K562 (cell line): ENCODE results near the gene IL3RA. TPM values are rescaled to one million over a fixed set of nuclear protein-coding genes. Genes with fewer than 3 reads are reported as not detected.

Experiments
- ATAC-seq: fragments of 200-7000 bp; cut with Tn5 transposase; 3 replicates; pipeline ENCODE4 v1.9.1; 2020; ENCODE audit warnings: moderate library complexity
- BruUV-seq: library from RNA; stranded (reverse); fragments of 400-500 nt; replicated peaks from 2 replicates; lab custom pipeline; 2021; lab: Mats Ljungman, UMichigan
- CTCF ChIA-PET: fragments of 300-600 bp; formaldehyde crosslinking; extraction: SDS; loops from one replicate; lab custom pipeline; 2021; ENCODE audit warnings: low intra/inter-chr PET ratio; lab: Yijun Ruan, JAX
- POLR2A ChIA-PET: fragments of 300-600, 350-650 bp; sonication (Branson Sonifier 250); formaldehyde crosslinking; extraction: SDS; loops from one replicate; lab custom pipeline; 2021; ENCODE audit warnings: antibody characterized with exemption, inconsistent platforms; lab: Yijun Ruan, JAX
- DNase-seq, 4 experiments: peaks; one replicate each; pipeline versions ENCODE4 v3.0.0 to v3.0.0-alpha.2; 2011 to 2018; ENCODE audit warnings: low spot score in 3 of 4, mixed read lengths in 3 of 4; ENCODE audit errors: extremely low read depth in 1 of 4
- FAIRE-seq: peaks from 2 replicates; lab custom pipeline; 2011; peaks lifted over from hg19 to GRCh38; lab: Jason Lieb, UNC
- H2AFZ ChIP-seq: 2 replicates; pipeline ENCODE4 v1.6.0; 2011; ENCODE audit warnings: low read depth, low read length, control low read depth, inconsistent platforms
- H3K27ac ChIP-seq: fragments of 200-600 bp; 3 replicates; pipeline ENCODE4 v1.8.0; 2011; ENCODE audit warnings: low read depth, mild to moderate bottlenecking, control low read depth, inconsistent platforms, low read length, moderate library complexity, mixed read lengths; ENCODE audit errors: extremely low read depth
- H3K27me3 ChIP-seq, 2 experiments: fragments of 300-600 bp in 1 of 2; 2 replicates in 1 of 2; 3 replicates in 1 of 2; pipeline versions ENCODE4 v1.6.0 to v1.8.0; 2011; ENCODE audit warnings: inconsistent platforms in 2 of 2, low read length in 2 of 2, mild to moderate bottlenecking in 1 of 2, mixed read lengths in 1 of 2, moderate library complexity in 1 of 2; ENCODE audit not compliant: control insufficient read depth in 2 of 2, insufficient read depth in 2 of 2
- H3K36me3 ChIP-seq: fragments of 300-600 bp; 3 replicates; pipeline ENCODE4 v1.8.0; 2011; ENCODE audit warnings: mild to moderate bottlenecking, low read length, inconsistent platforms; ENCODE audit not compliant: control insufficient read depth, insufficient read depth
- H3K4me1 ChIP-seq, 2 experiments: fragments of 200-600 bp in 1 of 2; replicated peaks in 1 of 2; 2 replicates in 1 of 2; 3 replicates in 1 of 2; pipeline versions ENCODE4 v1.5.1 to v1.8.0; 2011; ENCODE audit warnings: inconsistent platforms in 2 of 2, low read length in 2 of 2, mild to moderate bottlenecking in 1 of 2, mixed read lengths in 1 of 2, moderate library complexity in 1 of 2; ENCODE audit not compliant: control insufficient read depth in 2 of 2, insufficient read depth in 2 of 2
- H3K4me2 ChIP-seq: 2 replicates; pipeline ENCODE4 v1.6.1; 2011; ENCODE audit warnings: low read length, control low read depth, inconsistent platforms, mixed read lengths; ENCODE audit not compliant: insufficient read depth
- H3K4me3 ChIP-seq: fragments of 200-600 bp; sonication (generic), shearing (Covaris generic); 2 replicates; pipeline ENCODE4 v1.5.1; 2016; ENCODE audit warnings: control low read depth, inconsistent platforms
- H3K79me2 ChIP-seq: fragments of 200-600 bp; 3 replicates; pipeline ENCODE4 v1.8.0; 2011; ENCODE audit warnings: low read length, inconsistent platforms; ENCODE audit not compliant: control insufficient read depth, insufficient read depth
- H3K9ac ChIP-seq, 2 experiments: 2 replicates each; pipeline versions ENCODE4 v1.6.0 to v1.6.1; 2011; ENCODE audit warnings: low read depth in 2 of 2, low read length in 2 of 2, control low read depth in 1 of 2, inconsistent platforms in 1 of 2, mild to moderate bottlenecking in 1 of 2, mixed read lengths in 1 of 2; ENCODE audit not compliant: insufficient read depth in 1 of 2
- H3K9me1 ChIP-seq: one replicate; pipeline ENCODE4 v1.6.0; 2011; ENCODE audit warnings: inconsistent platforms, mild to moderate bottlenecking, low read length, moderate library complexity; ENCODE audit not compliant: control insufficient read depth, insufficient read depth
- H3K9me3 ChIP-seq: replicated peaks from 2 replicates; pipeline ENCODE4 v1.5.1; 2011; ENCODE audit warnings: low read depth, low read length, inconsistent platforms; ENCODE audit not compliant: control insufficient read depth, insufficient read depth
- H4K20me1 ChIP-seq: replicated peaks from 2 replicates; pipeline ENCODE4 v1.6.1; 2011; ENCODE audit warnings: low read length, inconsistent platforms, mixed read lengths; ENCODE audit not compliant: control insufficient read depth, insufficient read depth
- BRD9 ChIP-seq: fragments of 450-650 bp; IDR thresholded peaks from 2 replicates; pipeline ENCODE4 v1.6.1; 2018; ENCODE audit warnings: low read depth; ENCODE audit not compliant: partially characterized antibody
- C11orf30 ChIP-seq: fragments of 450-650 bp; IDR thresholded peaks from 2 replicates; pipeline ENCODE4 v1.6.1; 2016; ENCODE audit warnings: low read depth, mild to moderate bottlenecking
- MEIS2 ChIP-seq: fragments of 450-650 bp; IDR thresholded peaks from 2 replicates; pipeline ENCODE4 v1.6.1; 2014; ENCODE audit warnings: mild to moderate bottlenecking; ENCODE audit not compliant: partially characterized antibody
- PHF8 ChIP-seq: fragments of 200-600 bp; sonication (generic); IDR thresholded peaks from 2 replicates; pipeline ENCODE4 v1.6.1; 2012; ENCODE audit warnings: mixed run types, mild to moderate bottlenecking, inconsistent platforms, low read length, moderate library complexity, borderline replicate concordance
- RBM39 ChIP-seq: fragments of 200-400 bp; formaldehyde crosslinking; optimal IDR thresholded peaks from 2 replicates; pipeline ENCODE3; 2018; ENCODE audit warnings: low read depth, low read length
- RHOXF2B ChIP-seq: fragments of 250-450 bp; sonication (Bioruptor Pico); conservative IDR thresholded peaks from 2 replicates; pipeline ENCODE4 v1.5.1; 2021
- SMARCE1 ChIP-seq: fragments of 450-650 bp; IDR thresholded peaks from 2 replicates; pipeline ENCODE4 v1.7.1; 2016; ENCODE audit warnings: mild to moderate bottlenecking
- SP1 ChIP-seq: sonication (generic); formaldehyde crosslinking; IDR thresholded peaks from 2 replicates; pipeline ENCODE4 v1.8.1; 2022; ENCODE audit warnings: mild to moderate bottlenecking, missing genetic modification reagents
- WHSC1 ChIP-seq: IDR thresholded peaks from one replicate; pipeline ENCODE4 v1.6.1; 2012; ENCODE audit warnings: low read length, control low read depth, inconsistent platforms
- XRCC4 ChIP-seq: IDR thresholded peaks from one replicate; pipeline ENCODE4 v1.6.1; 2011; ENCODE audit not compliant: insufficient read depth, insufficient read length; ENCODE audit errors: extremely low read depth
- ZFP30 ChIP-seq: fragments of 250-450 bp; sonication (Bioruptor Pico); IDR thresholded peaks from 2 replicates; pipeline ENCODE4 v1.8.0; 2022; ENCODE audit warnings: moderate library complexity, mild to moderate bottlenecking, inconsistent platforms, borderline replicate concordance
- ZNF316 ChIP-seq: fragments of 450-650 bp; IDR thresholded peaks from 2 replicates; pipeline ENCODE4 v1.6.1; 2016
- ZNF75A ChIP-seq: fragments of 450-650 bp; formaldehyde crosslinking; IDR thresholded peaks from 2 replicates; pipeline ENCODE4 v1.4.0; 2020; ENCODE audit warnings: mild to moderate bottlenecking
- WGBS: fragments of 100-300 bp; shearing (Covaris generic); methylation state at CpG from one replicate; pipeline ENCODE4 v1.1.6; 2016; ENCODE audit warnings: low coverage, mixed read lengths; ENCODE audit not compliant: insufficient coverage; ENCODE audit errors: missing lambda C conversion rate; 5-methylcytosine and 5-hydroxymethylcytosine counted together
- in situ Hi-C: fragments of 300-500 bp; cut with MboI; formaldehyde crosslinking; loops from 4 replicates; pipeline ENCODE4 v1.15.0; 2018; ENCODE audit warnings: inconsistent platforms, mixed read lengths
- intact Hi-C: fragments of 100-400 bp; cut with micrococcal nuclease; formaldehyde crosslinking; loops from 2 replicates; pipeline ENCODE4 v1.14.2; 2022
- polyA plus RNA-seq, 8 experiments: library from polyadenylated mRNA; depleted of rRNA in 4 of 8; stranded (reverse) in 5 of 8; unstranded in 3 of 8; fragments of >200 nt; fragmentation: Nextera tagmentation in 2 of 8; fragmentation: Illumina TruSeq in 1 of 8; extraction: Ambion mirVana in 2 of 8; extraction: Trizol in 1 of 8; gene quantifications; 2 replicates each; pipeline versions ENCODE4 v1.2.1 to v1.2.3, GENCODE V29; 2011 to 2014; ENCODE audit warnings: inconsistent platforms in 1 of 8, missing spikeins in 1 of 8
- total RNA-seq, 7 experiments: library from RNA; depleted of rRNA in 6 of 7; stranded (reverse); fragments of >200 nt in 6 of 7; fragmentation: Illumina TruSeq in 2 of 7; extraction: Trizol in 2 of 7; gene quantifications; 2 replicates each; pipeline versions ENCODE4 v1.2.1 to v1.2.3, GENCODE V29; 2011 to 2021; ENCODE audit warnings: low replicate concordance in 1 of 7
- TF ChIP-seq, protein P1 (sequence below): sonication (generic); formaldehyde crosslinking; IDR thresholded peaks from 2 replicates; pipeline ENCODE4 v1.8.1; 2022; ENCODE audit warnings: missing genetic modification reagents
- TF ChIP-seq, protein P2 (sequence below): fragments of 450-650 bp; formaldehyde crosslinking; IDR thresholded peaks from 2 replicates; pipeline ENCODE4 v1.4.0; 2020; ENCODE audit warnings: mild to moderate bottlenecking, moderate library complexity
- TF ChIP-seq, protein P3 (sequence below): fragments of 450-650 bp; formaldehyde crosslinking; IDR thresholded peaks from 2 replicates; pipeline ENCODE4 v1.4.0; 2022; ENCODE audit warnings: mild to moderate bottlenecking, moderate library complexity

Gene IL3RA
- total and polyA plus RNA-seq, 9 of the 15 experiments (the other 6 are each of a cell fraction or from before 2014, with no cell fraction given), result not detected

DNA sequence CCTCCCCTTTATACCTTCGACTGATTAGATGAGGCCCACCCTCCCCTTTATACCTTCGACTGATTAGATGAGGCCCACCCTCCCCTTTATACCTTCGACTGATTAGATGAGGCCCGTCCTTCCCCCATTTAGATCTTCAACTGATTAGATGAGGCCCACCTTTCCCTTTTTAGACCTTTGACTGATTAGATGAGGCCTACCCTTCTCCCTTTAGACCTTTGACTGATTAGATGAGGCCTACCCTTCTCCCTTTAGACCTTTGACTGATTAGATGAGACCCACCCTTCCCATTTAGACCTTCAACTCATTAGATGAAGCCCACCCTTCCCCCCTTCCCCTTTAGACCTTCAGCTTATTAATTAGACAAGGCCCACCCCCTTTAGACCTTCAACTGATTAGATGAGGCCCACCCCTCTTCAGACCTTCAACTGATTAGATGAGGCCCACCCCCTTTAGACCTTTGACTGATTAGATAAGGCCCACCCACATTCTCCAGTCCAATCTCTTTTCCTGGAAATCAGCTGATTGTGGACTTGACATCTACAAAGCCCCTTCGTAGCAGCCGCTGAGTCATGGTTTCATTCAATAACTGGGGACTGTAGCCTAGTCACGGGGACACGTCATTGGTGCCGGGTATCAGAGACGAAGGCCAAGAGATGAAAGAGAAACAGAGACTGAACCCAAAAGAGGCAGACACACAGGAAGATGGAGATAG lies 28.8 kb upstream of the IL3RA start:
- Histone ChIP-seq H3K27me3 (peaks cover 4 to 17% of the 10 kb centered on the region in 2 experiments; a peak in 4 of 5 replicates), H3K9me1 (no peaks in the 10 kb centered on the region), H3K4me3 (no peak overlapping the region), H4K20me1 (no peaks in the 10 kb centered on the region), H2AFZ (no peak overlapping the region), H3K36me3 (no peaks in the 10 kb centered on the region), H3K27ac (no peak overlapping the region), H3K9ac (no peak overlapping the region), H3K79me2 (no peaks in the 10 kb centered on the region), H3K9me3 (no peaks in the 10 kb centered on the region), H3K4me2 (no peak overlapping the region), H3K4me1 (no peaks in the 10 kb centered on the region)
- DNase-seq (peak in 1 of 4 experiments; percentile 8), FAIRE-seq (no peak), ATAC-seq (no peak)
- BruUV-seq, result no TSS peak
- in situ Hi-C loops (loop anchor here (25.0 kb wide), 1 partner anchor 830 kb away; no protein-coding TSS in a partner anchor), intact Hi-C loops (no loop called here)
- ChIA-PET CTCF (no interaction called here), POLR2A (no interaction called here)
- 22% methylated on average over 3 of the region's 10 CpGs for WGBS
- TF ChIP-seq SP1 (CRISPR knock-in tag), result no peak
- no peak for TF ChIP-seq BRD9
- TF ChIP-seq XRCC4, result no peak
- TF ChIP-seq MEIS2, result no peak
- TF ChIP-seq ZFP30 (CRISPR knock-in tag), result no peak
- no peak for TF ChIP-seq ZNF75A (CRISPR knock-in tag)
- TF ChIP-seq, protein P1, sequence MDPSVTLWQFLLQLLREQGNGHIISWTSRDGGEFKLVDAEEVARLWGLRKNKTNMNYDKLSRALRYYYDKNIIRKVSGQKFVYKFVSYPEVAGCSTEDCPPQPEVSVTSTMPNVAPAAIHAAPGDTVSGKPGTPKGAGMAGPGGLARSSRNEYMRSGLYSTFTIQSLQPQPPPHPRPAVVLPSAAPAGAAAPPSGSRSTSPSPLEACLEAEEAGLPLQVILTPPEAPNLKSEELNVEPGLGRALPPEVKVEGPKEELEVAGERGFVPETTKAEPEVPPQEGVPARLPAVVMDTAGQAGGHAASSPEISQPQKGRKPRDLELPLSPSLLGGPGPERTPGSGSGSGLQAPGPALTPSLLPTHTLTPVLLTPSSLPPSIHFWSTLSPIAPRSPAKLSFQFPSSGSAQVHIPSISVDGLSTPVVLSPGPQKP, result no peak
- no peak for TF ChIP-seq SMARCE1
- TF ChIP-seq C11orf30, result peak; percentile 51; the same call in 1 of the 2 replicates
- TF ChIP-seq, protein P2, sequence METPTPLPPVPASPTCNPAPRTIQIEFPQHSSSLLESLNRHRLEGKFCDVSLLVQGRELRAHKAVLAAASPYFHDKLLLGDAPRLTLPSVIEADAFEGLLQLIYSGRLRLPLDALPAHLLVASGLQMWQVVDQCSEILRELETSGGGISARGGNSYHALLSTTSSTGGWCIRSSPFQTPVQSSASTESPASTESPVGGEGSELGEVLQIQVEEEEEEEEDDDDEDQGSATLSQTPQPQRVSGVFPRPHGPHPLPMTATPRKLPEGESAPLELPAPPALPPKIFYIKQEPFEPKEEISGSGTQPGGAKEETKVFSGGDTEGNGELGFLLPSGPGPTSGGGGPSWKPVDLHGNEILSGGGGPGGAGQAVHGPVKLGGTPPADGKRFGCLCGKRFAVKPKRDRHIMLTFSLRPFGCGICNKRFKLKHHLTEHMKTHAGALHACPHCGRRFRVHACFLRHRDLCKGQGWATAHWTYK (CRISPR knock-in tag), result no peak
- TF ChIP-seq RHOXF2B (CRISPR knock-in tag), result no peak
- no peak for TF ChIP-seq RBM39
- TF ChIP-seq ZNF316, result peak; percentile 43
- TF ChIP-seq PHF8, result no peak
- TF ChIP-seq WHSC1, result no peak
- TF ChIP-seq, protein P3, sequence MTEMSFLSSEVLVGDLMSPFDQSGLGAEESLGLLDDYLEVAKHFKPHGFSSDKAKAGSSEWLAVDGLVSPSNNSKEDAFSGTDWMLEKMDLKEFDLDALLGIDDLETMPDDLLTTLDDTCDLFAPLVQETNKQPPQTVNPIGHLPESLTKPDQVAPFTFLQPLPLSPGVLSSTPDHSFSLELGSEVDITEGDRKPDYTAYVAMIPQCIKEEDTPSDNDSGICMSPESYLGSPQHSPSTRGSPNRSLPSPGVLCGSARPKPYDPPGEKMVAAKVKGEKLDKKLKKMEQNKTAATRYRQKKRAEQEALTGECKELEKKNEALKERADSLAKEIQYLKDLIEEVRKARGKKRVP (CRISPR knock-in tag), result no peak
